Measurements from ENCODE around the gene B4GALNT3.

The B4GALNT3 gene

DNA sequence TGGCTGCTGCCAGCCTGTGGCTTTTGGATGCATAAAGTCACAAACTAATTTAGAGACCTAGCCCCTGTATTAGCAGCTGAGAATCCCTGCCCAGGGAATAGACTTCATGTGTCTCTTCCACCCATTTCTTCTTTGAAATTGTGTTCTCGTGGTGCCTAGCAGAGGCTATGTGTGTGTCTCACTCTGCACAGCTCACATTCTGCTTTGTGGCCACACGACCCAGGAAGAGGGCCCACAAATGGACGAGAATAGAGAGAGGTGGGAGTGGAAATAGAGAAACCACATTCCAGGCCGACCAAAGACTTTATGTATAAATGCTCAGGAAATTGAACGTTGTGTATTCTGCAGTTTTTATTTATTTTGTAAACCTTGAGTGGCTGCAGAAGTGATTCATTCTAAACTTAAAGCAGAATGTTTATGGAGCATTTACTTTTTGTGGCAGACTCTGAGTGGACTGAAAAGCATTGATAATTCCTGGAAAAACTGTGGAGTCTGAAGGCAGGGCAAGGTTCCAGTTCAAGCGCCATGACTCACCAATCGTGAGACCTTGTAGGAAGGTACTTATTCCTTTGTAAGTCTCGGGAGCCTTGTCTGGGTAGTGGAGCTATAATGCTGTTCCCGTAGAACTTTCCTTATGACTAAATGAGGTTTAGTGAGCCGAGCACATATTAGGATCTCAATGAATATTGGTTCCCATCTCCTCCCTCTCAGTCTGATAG lies 9.1 kb downstream of the B4GALNT3 start:
- DNase-seq: no peak

DNA sequence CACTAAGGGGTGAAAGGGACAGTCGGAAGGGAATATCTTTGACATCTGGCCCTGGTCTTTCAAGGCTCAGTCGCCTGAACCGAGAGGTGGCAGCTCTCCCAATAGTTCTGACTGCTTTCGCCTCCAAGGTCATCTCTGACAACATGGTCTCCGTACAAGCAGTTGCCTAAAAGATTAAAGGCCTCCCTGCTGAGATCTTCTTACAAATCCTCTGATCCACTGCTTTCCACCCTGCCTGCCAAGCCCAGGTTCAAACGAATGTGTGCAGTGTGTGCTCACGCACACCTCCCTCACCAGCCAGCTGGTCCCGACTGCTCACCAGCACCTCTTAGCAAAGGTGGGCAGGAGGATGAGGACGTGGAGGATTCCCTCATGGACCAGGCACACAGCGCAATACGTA lies 10.4 kb downstream of the B4GALNT3 start:
- DNase-seq: no peak

DNA sequence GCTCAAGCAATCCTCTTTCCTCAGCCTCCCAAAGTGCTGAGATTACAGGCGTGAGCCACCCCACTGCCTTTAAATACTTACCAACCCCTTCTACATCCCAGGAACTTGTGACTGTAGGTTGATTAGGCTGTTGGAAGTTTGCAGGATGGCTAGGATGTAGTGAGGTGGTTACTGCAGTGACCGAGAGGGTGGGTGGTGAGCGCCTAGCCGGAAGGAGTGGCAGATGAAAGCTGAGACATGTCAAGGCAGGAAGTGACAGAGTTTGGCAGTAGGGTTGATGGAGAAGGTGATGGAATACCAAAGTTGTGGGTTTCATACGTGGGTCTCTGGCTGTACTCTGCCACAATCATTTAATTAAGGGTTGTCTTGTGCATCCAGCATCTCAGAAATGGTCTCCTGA lies 13.5 kb downstream of the B4GALNT3 start:
- DNase-seq: no peak

DNA sequence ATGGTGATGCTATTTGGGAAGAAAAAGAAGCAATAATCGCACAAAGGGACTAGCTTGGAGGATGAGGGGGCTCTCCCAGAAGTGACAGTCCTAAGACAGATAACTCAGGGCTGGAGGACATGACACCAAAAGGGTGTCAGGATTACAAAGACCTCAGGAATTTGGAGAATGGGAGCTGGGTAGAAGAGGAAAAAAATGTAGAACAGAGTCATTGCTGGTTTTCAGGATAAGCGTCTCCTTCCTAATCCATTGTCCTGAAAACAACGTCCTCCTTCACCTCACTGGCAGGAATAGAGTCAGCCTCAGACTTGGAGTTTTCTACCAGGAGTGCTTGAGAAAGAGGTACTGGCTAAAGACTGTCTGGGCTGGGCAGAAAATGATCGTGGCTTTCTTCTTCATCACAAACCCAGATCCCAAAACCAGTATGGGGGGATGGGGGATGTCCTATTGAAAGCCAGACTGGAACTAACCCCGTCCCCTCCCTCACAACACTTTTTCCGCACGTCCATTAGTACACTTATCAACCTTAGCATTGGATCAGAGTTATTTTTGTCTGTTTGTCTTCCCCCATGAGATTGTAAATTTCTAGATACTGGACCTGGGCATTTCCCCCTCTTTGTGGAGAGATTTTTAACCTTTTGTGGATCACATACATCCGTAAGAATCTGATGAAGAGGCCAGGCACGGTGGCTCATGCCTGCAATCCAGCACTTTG lies 14.3 kb downstream of the B4GALNT3 start:
- DNase-seq: no peak

- DNase-seq: no peak
These were observed 15.5 kb downstream of the B4GALNT3 start for GRCh38 chr12:475286-475685.

- DNase-seq: no peak
These were observed 19.4 kb downstream of the B4GALNT3 start for GRCh38 chr12:479161-479560.

- DNase-seq: no peak
These were observed 21.4 kb downstream of the B4GALNT3 start for GRCh38 chr12:480831-481816.

- no peak for DNase-seq
These were observed 22.3 kb downstream of the B4GALNT3 start for GRCh38 chr12:482061-482460.

GRCh38 chr12:484096-484495 lies 24.4 kb downstream of the B4GALNT3 start:
- DNase-seq: no peak

DNA sequence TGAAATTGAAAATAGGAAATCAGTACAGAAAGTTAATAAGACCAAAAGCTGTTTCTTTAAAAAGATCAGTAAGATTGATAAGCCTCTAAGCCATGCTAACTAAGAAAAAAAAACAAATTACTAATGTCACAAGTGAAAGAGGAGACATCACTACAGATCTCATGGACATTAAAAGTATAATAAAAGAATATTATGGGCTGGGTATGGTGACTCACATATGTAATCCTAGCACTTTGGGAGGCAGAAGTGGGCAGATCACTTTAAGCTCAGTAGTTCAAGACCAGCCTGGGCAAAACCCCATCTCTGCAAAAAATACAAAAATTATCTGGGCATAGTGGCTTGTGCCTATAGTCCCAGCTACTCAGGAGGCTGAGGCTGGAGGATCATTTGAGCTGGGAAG lies 30.5 kb downstream of the B4GALNT3 start:
- no peak for DNase-seq

DNA sequence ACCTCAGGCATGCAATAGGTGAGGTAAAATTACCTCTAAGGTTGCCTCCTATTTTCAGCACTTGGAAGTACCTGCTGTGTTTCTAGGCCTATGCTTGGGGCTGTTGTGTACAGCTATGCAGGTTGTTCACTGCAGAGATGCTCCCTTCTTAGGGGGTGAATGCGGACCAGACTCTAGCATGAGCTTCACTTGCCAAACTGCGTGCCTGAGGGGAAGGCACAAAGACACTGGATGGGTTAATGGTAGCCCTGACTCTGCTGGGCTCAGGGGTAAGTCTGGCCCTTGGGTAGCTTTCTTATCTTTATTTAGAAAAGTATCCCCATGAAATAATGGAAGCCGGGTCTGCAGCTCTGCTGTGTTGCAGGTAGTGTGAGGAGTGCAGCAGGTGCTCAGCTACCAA lies 35.7 kb downstream of the B4GALNT3 start:
- no peak for DNase-seq

GRCh38 chr12:496736-497135 lies 37.0 kb downstream of the B4GALNT3 start:
- DNase-seq: no peak

DNA sequence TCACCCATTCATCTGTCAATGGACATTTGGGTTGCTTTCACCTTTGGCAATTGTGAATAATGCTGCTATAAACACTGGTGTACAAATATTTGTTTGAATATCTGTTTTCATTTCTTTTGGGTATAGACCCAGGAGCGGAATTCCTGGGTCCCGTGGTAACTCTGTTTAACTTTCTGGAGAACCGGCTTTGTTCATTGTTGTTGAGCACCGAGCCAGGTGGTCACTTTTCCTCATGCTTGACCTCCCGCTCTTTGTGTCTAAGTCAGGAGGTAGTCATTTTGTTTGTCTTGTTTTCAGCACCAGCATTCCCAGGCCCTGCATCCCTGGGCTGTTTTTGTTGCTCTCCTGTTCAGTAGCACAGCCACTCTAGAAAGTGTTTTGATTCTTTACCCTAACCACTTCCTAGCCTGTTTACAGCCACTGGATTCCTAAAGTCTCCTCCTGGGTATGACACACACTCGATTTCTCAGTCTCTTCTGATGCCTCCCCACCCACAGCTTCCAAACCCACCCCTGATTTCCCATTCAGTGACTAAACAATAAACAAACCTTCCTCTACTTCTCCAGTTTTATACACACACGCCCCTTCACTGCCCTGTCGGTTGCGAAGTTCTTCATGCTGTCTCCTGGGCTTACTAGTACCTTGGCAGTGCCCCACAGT lies 37.9 kb downstream of the B4GALNT3 start:
- no peak for DNase-seq

DNA sequence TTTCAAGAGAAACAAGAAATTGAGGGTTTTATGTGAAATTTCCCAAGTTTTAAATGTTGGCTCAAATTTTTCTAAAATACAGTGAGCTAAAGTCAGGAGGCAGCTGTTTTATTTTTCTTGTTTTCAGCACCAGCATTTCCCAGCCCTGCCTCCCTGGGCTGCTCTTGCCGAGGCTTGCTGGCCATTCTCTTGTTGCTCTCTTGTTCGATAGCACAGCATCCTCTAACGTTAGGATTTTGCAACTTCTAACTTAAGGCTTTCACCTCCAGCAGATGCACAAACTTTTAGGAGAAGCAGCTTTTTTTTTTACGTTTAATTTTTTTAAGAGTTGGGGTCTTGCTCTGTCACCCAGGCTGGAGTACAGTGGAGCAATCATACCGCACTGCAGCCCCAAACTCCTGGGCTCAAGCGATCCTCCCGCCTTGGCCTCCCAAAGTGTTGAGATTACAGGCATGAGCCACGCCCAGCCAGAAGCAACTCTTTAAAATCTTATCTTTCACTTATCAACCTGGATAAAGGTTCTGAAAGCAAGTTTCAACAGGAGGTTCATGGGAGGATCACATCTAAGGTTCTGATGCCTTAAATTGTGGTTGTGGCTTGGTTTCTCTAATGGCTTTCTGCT lies 40.2 kb downstream of the B4GALNT3 start:
- DNase-seq: no peak

GRCh38 chr12:501722-502447 lies 42.1 kb downstream of the B4GALNT3 start:
- no peak for DNase-seq

- no peak for DNase-seq
These were observed 43.5 kb downstream of the B4GALNT3 start for GRCh38 chr12:503111-503761.

DNA sequence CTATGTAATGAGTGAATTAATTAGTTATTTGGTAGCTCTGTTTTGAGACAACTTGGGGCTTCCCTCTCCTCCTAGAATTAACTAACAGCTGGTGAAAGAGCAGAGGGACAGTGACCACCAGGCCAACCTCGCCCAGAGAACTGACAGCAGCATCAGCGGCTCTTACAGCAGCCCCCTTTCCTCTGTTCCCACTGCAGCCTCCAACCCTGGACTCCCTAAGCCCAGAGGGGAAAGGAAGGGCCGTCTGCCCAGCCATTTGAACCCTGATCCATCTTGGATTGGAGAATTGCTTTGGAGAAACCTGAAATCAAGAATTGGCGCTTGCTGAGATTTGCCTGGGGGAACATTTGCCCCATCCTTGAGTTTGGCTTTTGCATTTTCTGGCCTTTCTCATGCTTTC lies 45.5 kb downstream of the B4GALNT3 start:
- DNase-seq: no peak

GRCh38 chr12:507391-507796 lies 47.7 kb downstream of the B4GALNT3 start:
- DNase-seq: no peak

- DNase-seq: no peak
These were observed 48.4 kb downstream of the B4GALNT3 start for GRCh38 chr12:508145-508544.

DNA sequence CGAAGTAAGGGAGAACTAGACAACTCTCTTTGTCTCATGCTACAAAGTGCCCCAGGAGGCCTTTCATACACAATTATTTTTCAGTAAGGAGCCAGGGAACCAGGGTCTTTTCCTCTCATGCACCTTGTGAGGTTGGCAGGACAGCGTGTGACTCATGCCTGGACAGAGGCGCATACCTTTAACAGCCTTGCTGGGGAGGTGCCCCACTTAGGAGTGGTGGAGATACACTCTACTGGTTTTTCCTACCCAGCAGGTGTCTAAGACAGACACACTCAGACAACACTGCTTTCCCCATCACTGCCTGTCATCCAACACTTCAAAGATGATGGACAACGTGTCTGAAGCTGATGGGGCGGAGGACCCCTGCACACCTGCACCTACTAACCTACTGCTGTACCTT lies 49.1 kb downstream of the B4GALNT3 start:
- no peak for DNase-seq

DNA sequence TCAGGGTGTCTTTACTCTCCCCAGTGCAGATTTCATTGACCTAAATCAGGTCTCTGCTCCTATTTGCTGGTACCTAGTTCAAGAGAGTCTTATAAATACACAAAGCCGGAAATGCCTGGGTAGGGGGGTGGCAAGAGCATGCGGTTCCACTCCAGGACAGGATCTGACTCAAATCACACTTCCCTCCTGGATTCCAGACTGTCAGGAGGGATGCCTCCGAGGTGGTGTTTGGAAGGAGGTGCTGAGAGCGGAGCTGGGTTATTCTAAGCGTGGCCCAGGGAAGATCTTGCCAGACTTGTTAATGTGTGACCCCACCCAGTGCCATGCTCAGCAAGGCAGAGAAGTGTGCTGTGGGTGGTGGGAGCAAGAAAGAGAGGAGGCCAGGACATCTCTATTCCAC lies 49.8 kb downstream of the B4GALNT3 start:
- no peak for DNase-seq

All from CD4-positive, alpha-beta T cell treated with Interleukin-10 for 1 hour (primary cell).